Osteocyte (in vitro differentiated cells): ENCODE data around the gene B3GNT7. TPM values are rescaled to one million over a fixed set of nuclear protein-coding genes. Genes with fewer than 3 reads are reported as not detected.

ENCODE experiments used
- DNase-seq: peaks from one replicate; pipeline ENCODE4 v3.0.0; 2021; ENCODE audit warnings: mixed read lengths; ENCODE audit not compliant: unreplicated experiment; ENCODE audit errors: extremely low spot score
- H3K27ac Mint-ChIP-seq: one replicate; pipeline ENCODE4 v1.8.0; 2021; ENCODE audit warnings: mild to moderate bottlenecking, mixed read lengths; ENCODE audit not compliant: unreplicated experiment
- H3K27me3 Mint-ChIP-seq: one replicate; pipeline ENCODE4 v1.8.0; 2021; ENCODE audit warnings: mixed read lengths; ENCODE audit not compliant: unreplicated experiment
- H3K36me3 Mint-ChIP-seq: one replicate; pipeline ENCODE4 v1.8.0; 2021; ENCODE audit warnings: mixed read lengths; ENCODE audit not compliant: unreplicated experiment
- H3K4me1 Mint-ChIP-seq: one replicate; pipeline ENCODE4 v1.8.0; 2021; ENCODE audit warnings: mixed read lengths; ENCODE audit not compliant: unreplicated experiment
- H3K4me3 Mint-ChIP-seq: one replicate; pipeline ENCODE4 v1.8.0; 2021; ENCODE audit warnings: mild to moderate bottlenecking, moderate library complexity, mixed read lengths; ENCODE audit not compliant: unreplicated experiment
- H3K9me3 Mint-ChIP-seq: one replicate; pipeline ENCODE4 v1.8.0; 2021; ENCODE audit warnings: mixed read lengths; ENCODE audit not compliant: unreplicated experiment
- total RNA-seq: library from RNA; stranded (reverse); gene quantifications from 2 replicates; pipeline ENCODE4 v1.2.1, GENCODE V29; 2021
- TF ChIP-seq, protein P1 (sequence below): fragments of 200-600 bp; sonication (generic); IDR thresholded peaks from 2 replicates; pipeline ENCODE4 v1.5.0; 2021; ENCODE audit warnings: antibody characterized with exemption, mild to moderate bottlenecking, moderate library complexity

B3GNT7 gene
- total RNA-seq, 1 donor from 2014 or later = 1.1 TPM

DNA sequence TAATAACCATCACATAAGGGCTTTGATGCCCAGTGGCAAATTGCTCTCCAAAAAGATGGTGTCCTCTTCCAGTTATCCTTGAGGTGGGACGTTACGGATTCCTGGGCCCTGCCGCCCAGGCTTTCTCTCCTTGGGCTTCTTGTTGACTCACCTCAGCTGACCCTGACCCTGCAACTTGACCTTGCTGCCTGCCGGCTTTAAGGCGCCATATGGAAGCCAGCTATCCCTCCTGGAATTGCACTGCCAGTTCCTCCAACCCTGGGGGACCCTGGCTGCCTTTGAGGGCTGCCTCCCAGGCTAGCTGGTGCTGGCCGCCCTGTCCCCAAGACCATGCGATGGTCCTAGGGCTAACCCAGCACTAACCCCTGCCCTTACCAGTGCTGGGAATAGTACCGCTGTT is 28.3 kb upstream of the B3GNT7 start:
- no peaks in the 10 kb centered on the region for H3K27me3 Mint-ChIP-seq
- H3K9me3 Mint-ChIP-seq = no peaks in the 10 kb centered on the region
- H3K36me3 Mint-ChIP-seq = peaks cover 28% of the 10 kb centered on the region
- TF ChIP-seq, protein P1, sequence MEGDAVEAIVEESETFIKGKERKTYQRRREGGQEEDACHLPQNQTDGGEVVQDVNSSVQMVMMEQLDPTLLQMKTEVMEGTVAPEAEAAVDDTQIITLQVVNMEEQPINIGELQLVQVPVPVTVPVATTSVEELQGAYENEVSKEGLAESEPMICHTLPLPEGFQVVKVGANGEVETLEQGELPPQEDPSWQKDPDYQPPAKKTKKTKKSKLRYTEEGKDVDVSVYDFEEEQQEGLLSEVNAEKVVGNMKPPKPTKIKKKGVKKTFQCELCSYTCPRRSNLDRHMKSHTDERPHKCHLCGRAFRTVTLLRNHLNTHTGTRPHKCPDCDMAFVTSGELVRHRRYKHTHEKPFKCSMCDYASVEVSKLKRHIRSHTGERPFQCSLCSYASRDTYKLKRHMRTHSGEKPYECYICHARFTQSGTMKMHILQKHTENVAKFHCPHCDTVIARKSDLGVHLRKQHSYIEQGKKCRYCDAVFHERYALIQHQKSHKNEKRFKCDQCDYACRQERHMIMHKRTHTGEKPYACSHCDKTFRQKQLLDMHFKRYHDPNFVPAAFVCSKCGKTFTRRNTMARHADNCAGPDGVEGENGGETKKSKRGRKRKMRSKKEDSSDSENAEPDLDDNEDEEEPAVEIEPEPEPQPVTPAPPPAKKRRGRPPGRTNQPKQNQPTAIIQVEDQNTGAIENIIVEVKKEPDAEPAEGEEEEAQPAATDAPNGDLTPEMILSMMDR = no peak
- no peak for DNase-seq
- H3K27ac Mint-ChIP-seq = peak overlapping the region; percentile 31
- H3K4me3 Mint-ChIP-seq = no peak overlapping the region
- peaks cover 20% of the 10 kb centered on the region for H3K4me1 Mint-ChIP-seq

DNA sequence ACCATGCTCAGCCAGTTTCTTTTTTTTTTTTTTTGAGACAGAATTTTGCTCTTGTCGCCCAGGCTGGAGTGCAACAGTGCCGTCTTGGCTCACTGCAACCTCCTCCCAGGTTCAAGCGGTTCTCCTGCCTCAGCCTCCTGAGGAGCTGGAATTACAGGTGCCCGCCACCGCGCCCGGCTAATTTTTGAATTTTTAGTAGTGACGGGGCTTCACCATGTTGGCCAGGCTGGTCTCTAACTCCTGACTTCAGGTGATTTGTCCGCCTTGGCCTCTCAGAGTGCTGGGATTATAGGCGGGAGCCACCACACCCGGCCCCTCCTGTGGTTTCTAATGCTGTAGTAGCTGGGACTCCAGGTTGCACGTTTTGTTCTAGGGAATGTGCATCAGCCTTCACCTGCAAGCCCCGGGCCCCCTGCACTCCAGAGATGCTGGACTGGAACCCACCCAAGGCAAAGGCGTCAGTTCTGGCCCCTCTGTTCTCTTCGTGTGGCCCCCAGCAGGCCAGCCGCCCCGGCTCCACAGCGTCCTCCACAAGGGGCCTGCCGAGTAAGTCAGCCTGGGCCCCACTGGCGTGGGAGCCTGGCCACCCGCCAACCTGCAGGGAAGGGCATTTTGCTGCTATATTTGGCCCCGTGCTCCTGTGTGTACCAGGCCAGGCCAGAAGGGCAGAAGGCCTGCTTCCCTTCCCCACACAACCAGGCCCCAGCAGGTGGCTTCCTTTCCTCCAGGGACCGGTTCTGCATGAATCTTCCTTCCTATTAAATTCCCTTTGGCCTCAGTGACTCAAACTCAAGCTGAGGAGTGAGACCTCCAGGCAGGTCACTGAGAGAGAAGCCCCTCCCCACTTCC is 25.7 kb upstream of the B3GNT7 start:
- Mint-ChIP-seq H3K4me1 (peaks cover 18% of the 10 kb centered on the region), H3K36me3 (peaks cover 29% of the 10 kb centered on the region), H3K27me3 (no peaks in the 10 kb centered on the region), H3K4me3 (no peak overlapping the region), H3K27ac (no peak overlapping the region), H3K9me3 (no peaks in the 10 kb centered on the region)
- no peak for DNase-seq
- TF ChIP-seq, protein P1 = no peak

DNA sequence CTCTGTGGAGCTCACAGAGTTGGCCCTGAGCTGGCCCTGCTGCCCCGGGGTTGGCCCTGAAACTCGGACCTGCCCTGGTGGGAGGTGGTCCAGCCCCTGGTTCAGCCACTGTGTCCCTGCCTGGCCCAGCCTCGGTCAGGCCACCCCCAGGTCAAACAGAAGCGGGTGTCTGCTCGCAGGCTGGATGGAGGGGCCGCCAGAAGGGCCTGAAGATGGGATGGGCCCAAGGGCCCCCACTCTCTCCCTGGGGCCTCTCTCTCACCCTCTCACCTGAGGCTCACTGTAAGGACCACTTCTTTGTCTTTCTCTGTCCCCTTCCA is 25.1 kb upstream of the B3GNT7 start:
- TF ChIP-seq, protein P1 = no peak
- H3K27me3 Mint-ChIP-seq = no peaks in the 10 kb centered on the region
- peaks cover 29% of the 10 kb centered on the region for H3K36me3 Mint-ChIP-seq
- no peaks in the 10 kb centered on the region for H3K9me3 Mint-ChIP-seq
- DNase-seq = no peak
- no peak overlapping the region for H3K4me3 Mint-ChIP-seq
- H3K4me1 Mint-ChIP-seq = peaks cover 12% of the 10 kb centered on the region
- no peak overlapping the region for H3K27ac Mint-ChIP-seq

DNA sequence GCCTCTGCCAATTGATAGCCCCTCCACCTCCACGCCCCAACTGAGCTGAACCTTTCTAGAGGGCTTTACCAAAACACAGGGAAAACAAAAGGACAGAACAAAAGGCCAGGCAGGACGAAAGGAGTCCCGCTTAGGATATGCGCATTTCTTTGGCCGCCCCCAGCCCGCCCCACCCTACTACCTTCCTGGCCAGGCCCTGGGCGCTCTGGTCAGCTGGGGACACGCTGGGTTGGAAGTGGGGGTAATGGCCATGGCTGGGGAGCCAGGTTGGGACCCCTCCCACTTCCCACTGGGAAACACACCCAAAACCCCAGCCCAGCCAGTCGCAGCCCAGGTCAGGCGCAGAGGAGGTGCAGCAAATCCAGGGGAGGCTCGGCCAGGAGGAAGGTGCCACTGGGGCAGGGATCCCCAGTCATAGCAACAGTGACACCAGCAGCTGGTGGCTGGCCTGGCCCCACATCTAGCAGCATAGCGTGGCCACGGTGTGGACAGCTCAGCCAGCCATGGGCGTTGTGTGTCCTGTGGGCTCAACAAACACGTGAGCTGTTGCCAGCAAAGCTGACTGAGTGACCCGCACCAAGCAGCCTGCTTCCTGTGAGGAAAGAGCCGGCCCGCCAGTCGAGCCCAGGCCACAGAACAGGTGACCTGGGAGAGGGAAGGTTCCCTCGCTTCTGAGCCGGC is 24.6 kb upstream of the B3GNT7 start:
- Mint-ChIP-seq H3K4me1 (peaks cover 7% of the 10 kb centered on the region), H3K9me3 (no peaks in the 10 kb centered on the region), H3K27me3 (no peaks in the 10 kb centered on the region), H3K36me3 (peaks cover 28% of the 10 kb centered on the region), H3K4me3 (no peak overlapping the region), H3K27ac (no peak overlapping the region)
- TF ChIP-seq, protein P1 = no peak
- no peak for DNase-seq

DNA sequence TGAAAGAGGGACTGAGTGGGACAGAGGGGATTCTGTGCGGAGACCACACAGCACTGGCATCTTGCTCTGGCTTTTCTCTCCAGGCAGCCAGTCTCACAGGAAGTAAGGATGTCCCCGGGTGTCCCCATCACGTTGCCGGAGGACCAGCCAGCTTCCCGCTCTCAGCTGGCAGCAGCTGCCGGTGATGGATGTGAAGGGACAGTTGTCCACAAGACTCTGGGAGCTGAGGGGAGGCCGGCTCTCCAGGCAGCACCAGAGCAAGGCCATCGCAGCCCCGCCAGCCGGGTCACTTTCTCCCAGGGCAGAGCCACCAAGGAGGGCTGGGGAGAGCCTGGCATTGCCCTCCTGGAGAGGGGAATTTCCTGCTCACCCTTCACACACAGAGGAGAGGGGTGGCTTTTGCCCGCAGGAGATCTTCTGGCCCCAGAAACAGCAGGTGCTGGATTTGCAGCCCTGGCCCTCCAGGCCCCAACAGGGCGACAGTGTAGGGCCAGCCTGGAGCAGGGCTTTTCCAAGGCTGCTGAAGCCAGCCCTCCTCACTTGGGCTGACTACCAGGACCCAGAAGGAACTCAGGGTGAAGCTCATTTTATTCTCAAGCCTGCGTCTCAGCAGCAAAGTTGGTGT is 24.0 kb upstream of the B3GNT7 start:
- TF ChIP-seq, protein P1 = no peak
- no peak overlapping the region for H3K4me3 Mint-ChIP-seq
- no peak for DNase-seq
- H3K36me3 Mint-ChIP-seq = peaks cover 25% of the 10 kb centered on the region
- H3K4me1 Mint-ChIP-seq = peaks cover 4% of the 10 kb centered on the region
- no peaks in the 10 kb centered on the region for H3K27me3 Mint-ChIP-seq
- no peaks in the 10 kb centered on the region for H3K9me3 Mint-ChIP-seq
- H3K27ac Mint-ChIP-seq = no peak overlapping the region
